ENCODE results near the gene CCNI2.

The CCNI2 gene

DNA sequence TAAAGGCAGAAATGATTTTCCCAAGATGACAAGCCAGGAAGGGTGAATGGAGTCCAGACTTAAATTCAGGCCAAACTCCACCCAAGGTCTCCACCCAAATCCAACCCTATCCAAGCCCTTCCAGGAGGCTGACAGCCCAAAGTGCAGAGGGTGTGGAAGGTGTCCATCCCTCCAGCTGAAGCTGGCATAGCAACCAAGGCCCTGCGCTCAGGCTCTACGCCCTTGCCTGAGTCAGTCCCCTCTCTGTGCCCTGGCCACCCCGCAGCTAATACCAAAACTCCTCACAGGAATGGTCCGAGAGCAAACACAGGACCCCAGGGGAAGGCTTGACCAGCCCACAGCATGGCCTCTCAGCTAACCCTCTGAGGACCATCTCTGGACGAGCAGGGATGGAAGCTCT, 27.7 kb downstream of the CCNI2 start:
- TF ChIP-seq CTCF (IDR thresholded peaks at IDR 0.05; ENCODE audit: poor library complexity, severe bottlenecking), result no peak

GRCh38 chr5:132775476-132775961, 28.3 kb downstream of the CCNI2 start:
- Histone ChIP-seq H3K27me3 (ENCODE audit: insufficient read depth, poor library complexity, severe bottlenecking) (no peaks in the 10 kb centered on the region), H3K9me3 (ENCODE audit: severe bottlenecking) (no peaks in the 10 kb centered on the region), H3K36me3 (ENCODE audit: low read depth) (no peaks in the 10 kb centered on the region), H3K4me1 (ENCODE audit: insufficient read depth, poor library complexity, severe bottlenecking) (peaks cover 11% of the 10 kb centered on the region), H3K4me3 (ENCODE audit: severe bottlenecking) (peak overlapping the region; percentile 93), H3K27ac (ENCODE audit: poor library complexity, severe bottlenecking) (no peak overlapping the region)
- DNase-seq (ENCODE audit: low spot score) (peak; percentile 33), ATAC-seq (ENCODE audit: low read depth) (no peak)
- no peak for TF ChIP-seq CTCF (IDR thresholded peaks at IDR 0.05; ENCODE audit: poor library complexity, severe bottlenecking)

More for the DNA sequence above, 27.7 kb downstream of the CCNI2 start:
- H3K9me3 ChIP-seq (ENCODE audit: severe bottlenecking), result no peaks in the 10 kb centered on the region
- no peak overlapping the region for H3K4me3 ChIP-seq (ENCODE audit: severe bottlenecking)
- ATAC-seq (ENCODE audit: low read depth) (no peak), DNase-seq (ENCODE audit: low spot score) (peak; percentile 54)
- no peaks in the 10 kb centered on the region for H3K27me3 ChIP-seq (ENCODE audit: insufficient read depth, poor library complexity, severe bottlenecking)
- H3K36me3 ChIP-seq (ENCODE audit: low read depth), result no peaks in the 10 kb centered on the region
- H3K4me1 ChIP-seq (ENCODE audit: insufficient read depth, poor library complexity, severe bottlenecking), result peaks cover 11% of the 10 kb centered on the region
- no peak overlapping the region for H3K27ac ChIP-seq (ENCODE audit: poor library complexity, severe bottlenecking)

- ATAC-seq (ENCODE audit: low read depth), result peak; percentile 34
- DNase-seq (ENCODE audit: low spot score), result peak; percentile 63
- H3K4me1 ChIP-seq (ENCODE audit: insufficient read depth, poor library complexity, severe bottlenecking), result peaks cover 11% of the 10 kb centered on the region
- H3K36me3 ChIP-seq (ENCODE audit: low read depth), result no peaks in the 10 kb centered on the region
- peak overlapping the region; percentile 93 for H3K4me3 ChIP-seq (ENCODE audit: severe bottlenecking)
- peak overlapping the region; percentile 51 for H3K27ac ChIP-seq (ENCODE audit: poor library complexity, severe bottlenecking)
- H3K9me3 ChIP-seq (ENCODE audit: severe bottlenecking), result no peaks in the 10 kb centered on the region
- H3K27me3 ChIP-seq (ENCODE audit: insufficient read depth, poor library complexity, severe bottlenecking), result no peaks in the 10 kb centered on the region
- no peak for TF ChIP-seq CTCF (IDR thresholded peaks at IDR 0.05; ENCODE audit: poor library complexity, severe bottlenecking)
These were observed 29.1 kb downstream of the CCNI2 start for GRCh38 chr5:132776131-132776937.

DNA sequence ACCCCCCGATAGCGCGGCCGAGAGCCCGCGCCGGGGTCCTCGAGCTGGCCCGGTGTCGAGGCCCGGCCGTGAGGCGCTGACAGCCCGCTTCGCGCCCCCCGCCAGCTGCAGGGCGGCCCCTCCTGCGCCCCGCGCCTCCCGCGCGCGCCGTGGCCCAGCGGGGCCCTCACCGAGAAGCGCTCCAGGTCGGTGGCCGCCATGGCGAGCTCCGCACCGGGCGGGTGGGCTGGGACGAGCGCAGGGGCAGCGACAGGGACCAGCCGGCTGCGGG, 29.6 kb downstream of the CCNI2 start:
- Histone ChIP-seq H3K4me3 (ENCODE audit: severe bottlenecking) (peak overlapping the region; percentile 93), H3K4me1 (ENCODE audit: insufficient read depth, poor library complexity, severe bottlenecking) (peaks cover 13% of the 10 kb centered on the region), H3K27ac (ENCODE audit: poor library complexity, severe bottlenecking) (peak overlapping the region; percentile 51), H3K9me3 (ENCODE audit: severe bottlenecking) (no peaks in the 10 kb centered on the region), H3K27me3 (ENCODE audit: insufficient read depth, poor library complexity, severe bottlenecking) (no peaks in the 10 kb centered on the region), H3K36me3 (ENCODE audit: low read depth) (no peaks in the 10 kb centered on the region)
- TF ChIP-seq CTCF (IDR thresholded peaks at IDR 0.05; ENCODE audit: poor library complexity, severe bottlenecking), result peak; percentile 12
- peak; percentile 3; the same call in 2 of the 3 replicates for ATAC-seq (ENCODE audit: low read depth)
- DNase-seq (ENCODE audit: low spot score), result no peak
